T-helper 2 cell treated with Interferon-gamma antibody and Interleukin-4, amounts not matched to agents 5 μg/mL and 100 μg/mL, for 36 hours (primary cell): Measurements from ENCODE around the gene MPP7.

Experiments used
- DNase-seq: peaks from one replicate; pipeline ENCODE4 v3.0.0; 2021; ENCODE audit warnings: low spot score
- H3K27ac Mint-ChIP-seq: one replicate; pipeline ENCODE4 v1.8.0; 2021; ENCODE audit warnings: mild to moderate bottlenecking, mixed read lengths
- H3K27me3 Mint-ChIP-seq: one replicate; pipeline ENCODE4 v1.8.0; 2021; ENCODE audit warnings: low read depth, mixed read lengths
- H3K36me3 Mint-ChIP-seq: one replicate; pipeline ENCODE4 v1.8.0; 2021; ENCODE audit warnings: low read depth, mixed read lengths
- H3K4me1 Mint-ChIP-seq: one replicate; pipeline ENCODE4 v1.8.0; 2021; ENCODE audit warnings: low read depth, mixed read lengths
- H3K4me3 Mint-ChIP-seq: one replicate; pipeline ENCODE4 v1.8.0; 2022; ENCODE audit warnings: mild to moderate bottlenecking, moderate library complexity, mixed read lengths
- H3K9me3 Mint-ChIP-seq: one replicate; pipeline ENCODE4 v1.8.0; 2021; ENCODE audit warnings: mixed read lengths

Gene MPP7

DNA sequence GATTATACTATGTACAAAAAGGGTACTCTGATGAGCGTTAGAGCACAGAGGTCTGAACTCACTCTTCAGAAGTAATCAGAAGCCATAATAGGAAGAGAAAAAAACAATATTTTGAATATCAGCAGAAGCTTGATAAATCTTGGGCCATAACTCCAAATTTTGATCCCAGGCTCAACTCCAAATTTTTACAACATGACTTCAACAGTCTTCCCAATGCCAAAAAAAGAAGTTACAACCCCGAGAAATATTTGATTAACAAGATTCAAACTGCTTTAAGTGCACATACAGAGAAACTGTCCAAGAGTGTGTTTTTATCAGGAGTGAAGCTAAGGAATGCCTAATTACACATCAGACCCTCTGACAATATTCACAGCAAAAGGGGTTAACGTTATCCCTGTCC, 7.5 kb downstream of the MPP7 start:
- Mint-ChIP-seq H3K27me3 (no peaks in the 10 kb centered on the region), H3K36me3 (no peaks in the 10 kb centered on the region), H3K27ac (no peak overlapping the region), H3K9me3 (no peaks in the 10 kb centered on the region), H3K4me1 (peaks cover 18% of the 10 kb centered on the region), H3K4me3 (no peak overlapping the region)
- DNase-seq: no peak

GRCh38 chr10:28294809-28295208, 8.1 kb downstream of the MPP7 start:
- no peak overlapping the region for H3K27ac Mint-ChIP-seq
- H3K9me3 Mint-ChIP-seq: no peaks in the 10 kb centered on the region
- no peak overlapping the region for H3K4me3 Mint-ChIP-seq
- H3K27me3 Mint-ChIP-seq: no peaks in the 10 kb centered on the region
- DNase-seq: no peak
- H3K36me3 Mint-ChIP-seq: no peaks in the 10 kb centered on the region
- H3K4me1 Mint-ChIP-seq: peaks cover 17% of the 10 kb centered on the region

GRCh38 chr10:28294169-28294532, 8.7 kb downstream of the MPP7 start:
- no peaks in the 10 kb centered on the region for H3K36me3 Mint-ChIP-seq
- DNase-seq: no peak
- H3K4me1 Mint-ChIP-seq: peaks cover 14% of the 10 kb centered on the region
- H3K9me3 Mint-ChIP-seq: no peaks in the 10 kb centered on the region
- no peak overlapping the region for H3K27ac Mint-ChIP-seq
- H3K4me3 Mint-ChIP-seq: no peak overlapping the region
- H3K27me3 Mint-ChIP-seq: no peaks in the 10 kb centered on the region

DNA sequence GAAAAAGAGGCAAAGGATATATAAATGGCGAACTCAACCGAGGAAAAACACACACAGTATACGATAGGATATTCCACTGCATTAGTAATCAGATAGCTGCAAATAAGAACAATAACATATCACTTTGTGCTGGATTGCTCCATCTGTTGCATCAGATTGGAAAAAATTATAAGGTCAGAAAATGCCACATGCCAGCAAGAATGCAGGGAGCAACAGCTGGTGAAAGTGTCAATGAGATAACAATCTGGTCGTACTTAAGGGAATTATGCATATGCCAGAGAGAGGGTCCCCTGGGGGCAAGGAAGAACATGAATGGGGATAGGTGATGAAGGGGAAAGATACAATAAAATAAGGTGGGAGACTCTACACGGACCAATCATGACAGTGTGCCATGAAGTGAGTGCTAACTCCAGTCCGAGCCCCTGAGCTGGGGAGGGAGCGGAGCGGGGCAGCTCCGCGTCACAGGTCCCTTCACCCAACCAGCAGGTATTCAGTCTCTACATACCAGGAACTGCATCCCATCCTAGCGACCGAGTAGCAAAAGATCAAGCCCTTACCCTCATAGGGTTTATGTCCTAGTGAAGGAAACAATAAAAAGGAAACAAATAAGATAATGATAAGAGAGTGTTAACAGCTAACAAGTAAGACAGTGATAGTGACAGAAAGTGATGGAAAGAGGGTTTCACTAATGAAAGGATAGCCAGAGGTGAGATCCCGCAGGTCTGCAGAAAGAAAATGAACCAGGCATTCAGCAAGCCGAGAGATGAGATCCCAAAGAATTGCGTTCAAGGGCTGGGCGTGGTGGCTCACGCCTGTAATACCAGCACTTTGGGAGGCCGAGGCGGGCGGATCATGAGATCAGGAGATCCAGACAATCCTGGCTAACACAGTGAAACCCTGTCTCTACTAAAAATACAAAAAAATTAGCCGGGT, 9.4 kb downstream of the MPP7 start:
- H3K4me3 Mint-ChIP-seq: no peak overlapping the region
- H3K27me3 Mint-ChIP-seq: no peaks in the 10 kb centered on the region
- H3K4me1 Mint-ChIP-seq: peaks cover 10% of the 10 kb centered on the region
- DNase-seq: no peak
- no peaks in the 10 kb centered on the region for H3K9me3 Mint-ChIP-seq
- H3K36me3 Mint-ChIP-seq: no peaks in the 10 kb centered on the region
- H3K27ac Mint-ChIP-seq: no peak overlapping the region

- Mint-ChIP-seq H3K4me1 (peaks cover 10% of the 10 kb centered on the region), H3K36me3 (no peaks in the 10 kb centered on the region), H3K9me3 (no peaks in the 10 kb centered on the region), H3K4me3 (no peak overlapping the region), H3K27me3 (peaks cover 2% of the 10 kb centered on the region), H3K27ac (no peak overlapping the region)
- peak; percentile 54 for DNase-seq
Observed at GRCh38 chr10:28291881-28292297, 11.0 kb downstream of the MPP7 start.

- no peak overlapping the region for H3K4me3 Mint-ChIP-seq
- no peak for DNase-seq
- H3K9me3 Mint-ChIP-seq: no peaks in the 10 kb centered on the region
- no peaks in the 10 kb centered on the region for H3K36me3 Mint-ChIP-seq
- no peaks in the 10 kb centered on the region for H3K4me1 Mint-ChIP-seq
- H3K27me3 Mint-ChIP-seq: peaks cover 2% of the 10 kb centered on the region
- H3K27ac Mint-ChIP-seq: no peak overlapping the region
Observed at GRCh38 chr10:28285816-28286215, 17.0 kb downstream of the MPP7 start.

DNA sequence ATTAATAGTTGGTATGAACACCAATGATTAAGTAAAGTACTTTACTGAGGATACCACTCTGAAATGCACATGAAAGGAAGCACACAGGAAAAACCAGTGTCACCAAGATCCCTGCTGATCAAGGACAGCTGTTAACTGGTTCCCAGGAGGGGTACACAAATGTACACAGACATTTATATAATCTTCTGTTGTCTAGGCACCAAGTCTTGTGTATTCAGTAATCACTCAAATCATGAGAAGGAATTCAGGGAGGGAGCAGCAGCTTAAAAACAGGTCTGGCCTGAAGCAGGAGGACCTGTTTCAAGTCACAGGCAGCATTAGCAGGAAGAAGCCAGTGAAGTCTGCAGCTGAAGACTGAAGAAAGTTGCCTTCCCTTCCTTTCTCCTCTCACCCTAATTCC, 18.7 kb downstream of the MPP7 start:
- no peak overlapping the region for H3K27ac Mint-ChIP-seq
- no peaks in the 10 kb centered on the region for H3K36me3 Mint-ChIP-seq
- H3K27me3 Mint-ChIP-seq: peaks cover 2% of the 10 kb centered on the region
- no peak for DNase-seq
- H3K4me3 Mint-ChIP-seq: no peak overlapping the region
- no peaks in the 10 kb centered on the region for H3K4me1 Mint-ChIP-seq
- H3K9me3 Mint-ChIP-seq: no peaks in the 10 kb centered on the region

- Mint-ChIP-seq H3K4me1 (no peaks in the 10 kb centered on the region), H3K27me3 (peaks cover 2% of the 10 kb centered on the region), H3K27ac (no peak overlapping the region), H3K4me3 (no peak overlapping the region), H3K9me3 (no peaks in the 10 kb centered on the region), H3K36me3 (no peaks in the 10 kb centered on the region)
- DNase-seq: no peak
Observed at GRCh38 chr10:28283251-28283650, 19.6 kb downstream of the MPP7 start.

- no peaks in the 10 kb centered on the region for H3K27me3 Mint-ChIP-seq
- H3K9me3 Mint-ChIP-seq: no peaks in the 10 kb centered on the region
- no peaks in the 10 kb centered on the region for H3K36me3 Mint-ChIP-seq
- H3K4me3 Mint-ChIP-seq: no peak overlapping the region
- no peaks in the 10 kb centered on the region for H3K4me1 Mint-ChIP-seq
- no peak for DNase-seq
- H3K27ac Mint-ChIP-seq: no peak overlapping the region
Observed at GRCh38 chr10:28282336-28282735, 20.5 kb downstream of the MPP7 start.

GRCh38 chr10:28281726-28282315, 21.0 kb downstream of the MPP7 start:
- H3K27me3 Mint-ChIP-seq: no peaks in the 10 kb centered on the region
- no peak overlapping the region for H3K4me3 Mint-ChIP-seq
- H3K9me3 Mint-ChIP-seq: no peaks in the 10 kb centered on the region
- H3K27ac Mint-ChIP-seq: no peak overlapping the region
- no peaks in the 10 kb centered on the region for H3K36me3 Mint-ChIP-seq
- DNase-seq: no peak
- H3K4me1 Mint-ChIP-seq: no peaks in the 10 kb centered on the region

GRCh38 chr10:28280652-28281051, 22.2 kb downstream of the MPP7 start:
- H3K4me3 Mint-ChIP-seq: no peak overlapping the region
- no peaks in the 10 kb centered on the region for H3K36me3 Mint-ChIP-seq
- no peaks in the 10 kb centered on the region for H3K9me3 Mint-ChIP-seq
- no peak for DNase-seq
- H3K27me3 Mint-ChIP-seq: no peaks in the 10 kb centered on the region
- H3K4me1 Mint-ChIP-seq: no peaks in the 10 kb centered on the region
- no peak overlapping the region for H3K27ac Mint-ChIP-seq

- no peaks in the 10 kb centered on the region for H3K4me1 Mint-ChIP-seq
- no peak for DNase-seq
- H3K27me3 Mint-ChIP-seq: no peaks in the 10 kb centered on the region
- H3K36me3 Mint-ChIP-seq: no peaks in the 10 kb centered on the region
- no peaks in the 10 kb centered on the region for H3K9me3 Mint-ChIP-seq
- no peak overlapping the region for H3K27ac Mint-ChIP-seq
- no peak overlapping the region for H3K4me3 Mint-ChIP-seq
Observed at GRCh38 chr10:28279878-28280277, 23.0 kb downstream of the MPP7 start.

GRCh38 chr10:28278842-28279241, 24.0 kb downstream of the MPP7 start:
- Mint-ChIP-seq H3K27ac (no peak overlapping the region), H3K36me3 (no peaks in the 10 kb centered on the region), H3K4me1 (no peaks in the 10 kb centered on the region), H3K9me3 (no peaks in the 10 kb centered on the region), H3K27me3 (no peaks in the 10 kb centered on the region), H3K4me3 (no peak overlapping the region)
- no peak for DNase-seq

DNA sequence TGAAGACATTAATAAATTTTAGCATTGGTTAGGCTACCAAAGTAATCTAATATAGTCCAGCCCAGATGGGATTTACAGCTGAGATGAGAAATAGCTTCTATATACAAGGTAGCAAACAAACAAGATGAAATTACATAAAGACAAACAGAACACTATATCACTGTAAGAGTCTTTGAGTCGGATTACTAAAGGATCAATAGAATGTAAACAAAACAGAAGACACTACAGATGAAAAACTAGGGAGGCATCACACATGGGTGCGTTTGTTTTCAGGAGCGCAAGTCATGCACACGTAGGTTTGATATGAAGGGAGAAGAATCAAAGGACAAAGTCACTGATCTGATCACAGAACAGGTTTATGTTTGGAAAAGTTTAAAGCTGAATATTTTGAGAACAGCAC, 26.5 kb downstream of the MPP7 start:
- H3K9me3 Mint-ChIP-seq: no peaks in the 10 kb centered on the region
- no peak overlapping the region for H3K4me3 Mint-ChIP-seq
- DNase-seq: no peak
- no peaks in the 10 kb centered on the region for H3K4me1 Mint-ChIP-seq
- no peak overlapping the region for H3K27ac Mint-ChIP-seq
- no peaks in the 10 kb centered on the region for H3K27me3 Mint-ChIP-seq
- no peaks in the 10 kb centered on the region for H3K36me3 Mint-ChIP-seq
